Left ventricle myocardium inferior (tissue), 1 donor: ENCODE data around the gene TTC32. TPM values are rescaled to one million over a fixed set of nuclear protein-coding genes. Genes with fewer than 3 reads are reported as not detected.
"Not testable (repeated sequence)": the region's sequence is repeated elsewhere in the genome, so short reads cannot be mapped to it uniquely, and the experiment has no call there.

ENCODE experiments used
- DNase-seq: peaks from one replicate; pipeline ENCODE4 v3.0.0-alpha.2; 2020
- H3K27ac ChIP-seq: fragments of 200-600 bp; replicated peaks from 2 replicates; pipeline ENCODE4 v1.8.0; 2021
- H3K27me3 ChIP-seq: fragments of 200-600 bp; 2 replicates; pipeline ENCODE4 v1.8.0; 2021; ENCODE audit warnings: low read depth
- H3K36me3 ChIP-seq: fragments of 200-600 bp; 2 replicates; pipeline ENCODE4 v1.8.0; 2021
- H3K4me1 ChIP-seq: fragments of 200-600 bp; 2 replicates; pipeline ENCODE4 v1.8.0; 2021
- H3K4me3 ChIP-seq: fragments of 200-600 bp; 2 replicates; pipeline ENCODE4 v1.8.0; 2021; ENCODE audit warnings: mild to moderate bottlenecking, moderate library complexity
- H3K9me3 ChIP-seq: fragments of 200-600 bp; replicated peaks from 2 replicates; pipeline ENCODE4 v1.8.0; 2021
- CTCF ChIP-seq: fragments of 200-600 bp; IDR thresholded peaks from 2 replicates; pipeline ENCODE4 v1.8.0; 2021; ENCODE audit warnings: antibody characterized with exemption, mild to moderate bottlenecking, borderline replicate concordance
- intact Hi-C: fragments of 100-400 bp; cut with micrococcal nuclease; formaldehyde crosslinking; loops from one replicate; pipeline ENCODE4 v1.11.0; 2022
- total RNA-seq: library from RNA; stranded (reverse); fragmentation: NEBNext Ultra II Directional; extraction: Animal tissue kit (Norgen Biotek cat#: 25700); gene quantifications from one replicate; pipeline ENCODE4 v1.2.1, GENCODE V29; 2021
- donor health status: DM: no; HTN: yes; CAD: no; lungs with severe emphysema.

Gene TTC32
- total RNA-seq, 1 donor from 2014 or later = 4.9 TPM

DNA sequence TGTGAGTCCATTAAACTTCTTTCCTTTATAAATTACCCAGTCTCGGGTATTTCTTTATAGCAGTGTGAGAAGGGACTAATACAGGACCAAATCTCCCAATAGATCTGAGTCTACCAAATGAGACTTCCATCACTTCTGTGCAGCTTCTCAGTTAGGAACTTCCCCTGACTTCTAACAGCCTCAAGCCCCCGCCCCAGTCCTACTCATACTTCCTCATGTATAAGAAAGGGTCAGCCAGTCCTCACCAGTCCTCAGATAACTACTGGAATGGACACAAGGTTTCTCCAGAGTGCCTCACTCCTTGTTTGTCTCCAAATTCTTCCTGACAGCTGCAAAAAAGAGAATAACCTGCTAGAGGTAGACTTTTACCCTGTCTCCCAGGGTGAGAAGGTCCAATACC lies 19.5 kb downstream of the TTC32 start:
- Histone ChIP-seq H3K27me3 (no peaks in the 10 kb centered on the region), H3K36me3 (no peaks in the 10 kb centered on the region), H3K9me3 (no peaks in the 10 kb centered on the region), H3K27ac (no peak overlapping the region), H3K4me3 (no peak overlapping the region), H3K4me1 (no peaks in the 10 kb centered on the region)
- no peak for TF ChIP-seq CTCF
- DNase-seq = no peak
- intact Hi-C loops = no loop called here

DNA sequence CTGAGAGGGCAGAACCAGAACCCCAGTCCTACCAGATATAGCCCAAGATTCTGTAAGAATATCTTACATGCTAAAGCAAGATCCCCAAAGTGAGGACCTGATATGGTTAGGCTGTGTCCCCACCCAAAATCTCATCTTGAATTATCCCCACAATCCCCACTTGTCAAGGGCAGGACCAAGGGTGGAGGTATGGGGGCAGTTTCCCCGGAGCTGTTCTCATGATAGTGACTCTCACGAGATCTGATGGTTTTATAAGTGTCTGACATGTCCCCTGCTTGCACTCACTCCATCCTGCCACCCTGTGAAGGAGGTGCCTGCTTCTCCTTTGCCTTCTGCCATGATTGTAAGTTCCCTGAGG lies 19.9 kb downstream of the TTC32 start:
- DNase-seq = no peak
- Histone ChIP-seq H3K27ac (no peak overlapping the region), H3K27me3 (no peaks in the 10 kb centered on the region), H3K36me3 (no peaks in the 10 kb centered on the region), H3K4me3 (no peak overlapping the region), H3K4me1 (no peaks in the 10 kb centered on the region), H3K9me3 (no peaks in the 10 kb centered on the region)
- TF ChIP-seq CTCF = no peak
- intact Hi-C loops = no loop called here

- Histone ChIP-seq H3K36me3 (no peaks in the 10 kb centered on the region), H3K27me3 (no peaks in the 10 kb centered on the region), H3K4me3 (no peak overlapping the region), H3K9me3 (no peaks in the 10 kb centered on the region), H3K27ac (no peak overlapping the region), H3K4me1 (no peaks in the 10 kb centered on the region)
- intact Hi-C loops = no loop called here
- TF ChIP-seq CTCF = no peak
- no peak for DNase-seq
These were observed 20.4 kb downstream of the TTC32 start for GRCh38 chr2:19881221-19881907.

- intact Hi-C loops, H3K27me3 ChIP-seq, H3K9me3 ChIP-seq, H3K4me1 ChIP-seq, H3K36me3 ChIP-seq, H3K4me3 ChIP-seq, DNase-seq, H3K27ac ChIP-seq: not testable (repeated sequence)
These were observed 21.6 kb downstream of the TTC32 start for GRCh38 chr2:19880191-19880590.

DNA sequence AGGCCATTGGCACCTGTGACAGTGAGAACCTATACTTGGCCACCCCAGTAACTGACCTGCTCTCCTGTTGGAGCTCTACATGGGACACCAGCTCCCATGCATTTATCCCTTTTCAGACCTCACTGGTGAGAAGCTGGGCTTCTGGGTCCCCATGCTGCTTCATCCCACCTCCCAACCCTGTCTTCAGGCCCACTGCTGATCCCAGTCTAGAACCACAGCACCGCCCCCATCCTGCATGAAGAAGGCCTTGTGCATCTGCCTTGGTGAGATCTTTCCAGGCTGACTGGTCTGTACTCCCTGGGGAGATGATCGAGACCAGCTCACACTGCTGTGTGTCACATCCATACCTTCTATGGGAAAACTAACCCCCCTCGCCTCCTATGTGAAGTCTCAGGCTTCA lies 22.7 kb downstream of the TTC32 start:
- TF ChIP-seq CTCF = no peak
- no peak for DNase-seq
- intact Hi-C loops = no loop called here
- no peak overlapping the region for H3K27ac ChIP-seq
- no peaks in the 10 kb centered on the region for H3K9me3 ChIP-seq
- no peaks in the 10 kb centered on the region for H3K27me3 ChIP-seq
- no peaks in the 10 kb centered on the region for H3K4me1 ChIP-seq
- H3K36me3 ChIP-seq = no peaks in the 10 kb centered on the region
- H3K4me3 ChIP-seq = no peak overlapping the region

- Histone ChIP-seq H3K36me3 (no peaks in the 10 kb centered on the region), H3K27ac (no peak overlapping the region), H3K4me1 (no peaks in the 10 kb centered on the region), H3K4me3 (no peak overlapping the region), H3K9me3 (no peaks in the 10 kb centered on the region), H3K27me3 (no peaks in the 10 kb centered on the region)
- TF ChIP-seq CTCF = no peak
- no peak for DNase-seq
- intact Hi-C loops = no loop called here
These were observed 23.3 kb downstream of the TTC32 start for GRCh38 chr2:19878268-19879046.
